Activated CD4-positive, alpha-beta memory T cell treated with anti-CD3 and anti-CD28 coated beads for 36 hours (primary cell): ENCODE data around the gene IRAK1. TPM values are rescaled to one million over a fixed set of nuclear protein-coding genes. Genes with fewer than 3 reads are reported as not detected.

Experiments used
- CTCF ChIA-PET: fragments of 350-600 bp; sonication (Branson Sonifier 250); formaldehyde crosslinking; loops from one replicate; lab custom pipeline; 2021; ENCODE audit warnings: antibody characterized with exemption, inconsistent platforms; lab: Charles Lee
- POLR2A ChIA-PET: fragments of 350-600 bp; sonication (Branson Sonifier 250); formaldehyde crosslinking; loops from one replicate; lab custom pipeline; 2021; ENCODE audit warnings: antibody characterized with exemption; lab: Charles Lee
- DNase-seq: peaks from one replicate; pipeline ENCODE4 v3.0.0-alpha.2; 2020
- H3K27ac Mint-ChIP-seq: one replicate; pipeline ENCODE4 v1.8.0; 2021; ENCODE audit warnings: mixed read lengths
- H3K27me3 Mint-ChIP-seq: one replicate; pipeline ENCODE4 v1.8.0; 2021; ENCODE audit warnings: mixed read lengths
- H3K36me3 Mint-ChIP-seq: one replicate; pipeline ENCODE4 v1.8.0; 2021; ENCODE audit warnings: mixed read lengths
- H3K4me1 Mint-ChIP-seq: one replicate; pipeline ENCODE4 v1.8.0; 2021; ENCODE audit warnings: low read depth, mixed read lengths
- H3K4me3 Mint-ChIP-seq: one replicate; pipeline ENCODE4 v1.8.0; 2021; ENCODE audit warnings: mild to moderate bottlenecking, mixed read lengths
- H3K9me3 Mint-ChIP-seq: one replicate; pipeline ENCODE4 v1.8.0; 2021; ENCODE audit warnings: mixed read lengths
- intact Hi-C: fragments of 100-400 bp; cut with micrococcal nuclease; formaldehyde crosslinking; loops from one replicate; pipeline ENCODE4 v1.15.1; 2023
- total RNA-seq, 2 experiments: library from RNA; stranded (reverse); gene quantifications; one replicate each; pipeline ENCODE4 v1.2.3, GENCODE V29; 2021

IRAK1 gene
- 100 to 1,000 TPM in 1 of 2 experiments, 10 to 100 TPM in 1; 99.6 to 106 TPM for total RNA-seq

DNA sequence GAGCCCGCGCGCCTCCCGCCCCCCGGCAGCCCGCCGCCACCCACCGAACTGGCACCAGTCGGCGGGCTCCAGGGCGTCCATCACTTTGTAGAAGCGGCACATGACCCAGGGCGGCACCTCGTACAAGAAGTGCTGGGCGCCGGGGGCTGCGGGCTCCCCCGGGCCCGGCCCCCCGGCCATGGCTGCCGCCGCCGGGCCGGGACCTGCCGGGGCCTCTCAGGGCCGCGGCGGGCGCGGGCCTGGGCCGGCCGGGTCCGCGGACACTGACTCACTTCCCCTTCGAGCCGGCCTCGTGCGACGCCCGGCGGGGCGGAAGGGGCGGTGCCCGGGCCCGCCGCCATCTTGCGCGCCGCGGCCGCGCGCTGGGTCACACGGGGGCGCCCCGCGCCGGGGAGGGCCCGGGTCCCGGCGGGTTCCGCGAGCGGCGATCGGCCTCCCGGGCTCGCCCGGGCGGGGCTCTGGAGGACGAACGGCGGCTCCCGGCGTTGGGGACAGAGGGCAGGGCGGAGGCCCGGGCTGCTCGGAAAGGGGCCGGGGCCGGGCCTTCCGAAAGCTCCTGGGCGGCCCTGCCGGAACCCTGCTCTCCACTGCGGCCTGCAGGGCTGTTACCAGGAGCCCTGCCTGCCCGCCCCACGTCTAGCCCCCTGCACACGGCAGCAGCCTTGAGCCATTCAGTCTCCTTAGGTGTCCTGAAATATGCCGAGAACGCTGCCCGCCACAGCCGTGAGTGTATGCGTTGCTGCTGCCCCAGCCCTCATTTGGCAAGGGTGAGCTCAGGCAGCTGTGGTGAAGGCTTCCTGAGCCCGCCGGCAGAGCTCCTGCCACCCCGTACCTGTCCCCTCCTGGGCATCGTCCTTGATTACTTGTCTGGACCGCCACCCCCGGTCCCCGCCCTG lies at the start of gene IRAK1:
Gene IRAK1, minus strand, starts transcription at position 270 of the 896 bp plus-strand sequence. Its CDS starts 90 bp downstream, at position 180.
- H3K4me3 Mint-ChIP-seq = peak within 1 kb of the TSS; percentile 89
- ChIA-PET CTCF (interaction anchor here (0.9 to 1.4 kb wide), 2 partner anchors 20 to 46 kb away, joined by 3 read pairs; no protein-coding TSS in a partner anchor), POLR2A (interaction anchor here (0.7 to 3.2 kb wide), 7 partner anchors 23 to 104 kb away, joined by 3 to 10 read pairs (median 3); partner anchors contain the start of gene ARHGAP4)
- H3K36me3 Mint-ChIP-seq = peaks cover 11% of the 10 kb centered on the region
- H3K4me1 Mint-ChIP-seq = peaks cover 20% of the 10 kb centered on the region
- no peaks in the 10 kb centered on the region for H3K27me3 Mint-ChIP-seq
- H3K9me3 Mint-ChIP-seq = no peaks in the 10 kb centered on the region
- peak; percentile 65 for DNase-seq
- intact Hi-C loops = loop anchor here (2.0 to 5.0 kb wide), 4 partner anchors 31 to 72 kb away; no protein-coding TSS in a partner anchor
- peak within 1 kb of the TSS; percentile 94 for H3K27ac Mint-ChIP-seq

DNA sequence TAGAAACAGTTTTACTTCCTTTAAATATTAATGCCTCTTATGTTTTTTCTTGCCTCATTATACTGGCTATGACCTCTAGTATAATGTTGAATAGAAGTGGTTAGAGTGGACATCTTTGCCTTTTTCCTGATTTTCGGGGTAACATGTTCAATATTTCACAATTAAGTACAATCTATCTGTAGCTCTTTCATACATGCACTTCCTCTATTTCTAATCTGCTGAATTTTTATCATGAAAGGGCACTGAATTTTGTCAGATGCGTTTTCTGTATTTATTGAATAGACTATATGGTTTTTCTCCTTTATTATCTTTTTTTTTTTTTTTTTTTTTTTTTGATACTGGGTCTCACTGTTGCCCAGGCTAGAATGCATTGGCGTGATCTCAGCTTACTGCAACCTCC lies 48.9 kb upstream of the IRAK1 start:
- H3K36me3 Mint-ChIP-seq = no peaks in the 10 kb centered on the region
- POLR2A ChIA-PET = no interaction called here
- DNase-seq = no peak
- no peak overlapping the region for H3K4me3 Mint-ChIP-seq
- H3K4me1 Mint-ChIP-seq = peaks cover 48% of the 10 kb centered on the region
- CTCF ChIA-PET = no interaction called here
- no peaks in the 10 kb centered on the region for H3K9me3 Mint-ChIP-seq
- no peak overlapping the region for H3K27ac Mint-ChIP-seq
- intact Hi-C loops = no loop called here
- no peaks in the 10 kb centered on the region for H3K27me3 Mint-ChIP-seq

DNA sequence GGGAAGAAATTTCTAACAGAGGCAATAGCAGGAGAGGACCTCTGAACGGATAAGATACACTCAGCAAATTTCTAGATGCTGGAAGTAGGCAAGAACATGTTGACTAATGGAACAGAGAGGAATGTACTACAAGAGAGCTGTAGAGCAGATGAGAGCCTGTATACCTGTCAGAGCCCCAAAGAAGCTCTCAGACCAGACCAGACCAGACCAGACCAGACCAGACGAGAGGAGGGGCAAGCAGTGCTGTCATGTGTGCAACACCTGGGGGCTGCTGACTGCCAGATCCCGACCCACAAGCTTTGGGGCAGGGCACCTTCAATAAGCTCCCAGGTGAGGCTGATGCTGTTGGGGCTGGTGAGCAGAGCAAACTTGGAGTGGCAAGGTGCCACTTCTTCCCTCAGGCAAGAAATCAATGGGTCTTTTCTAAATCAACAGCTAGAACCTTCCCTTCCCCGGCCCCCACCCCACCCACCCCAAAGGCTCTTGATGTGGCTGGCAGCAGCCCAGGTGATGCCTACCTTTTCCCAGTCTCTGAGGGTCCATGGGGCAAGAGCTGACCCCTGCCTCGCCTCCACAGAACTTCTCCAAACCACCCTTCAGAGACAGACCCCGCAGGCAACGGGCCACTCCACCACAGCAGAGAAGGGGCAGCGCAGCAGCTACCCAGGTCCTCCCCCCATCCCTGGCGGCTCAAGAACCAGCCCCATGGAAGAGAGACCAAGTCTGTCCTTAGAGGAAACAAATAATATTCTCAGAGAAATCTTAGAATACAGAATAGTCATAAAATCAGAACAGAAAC lies 45.1 kb upstream of the IRAK1 start:
- DNase-seq = no peak
- CTCF ChIA-PET = no interaction called here
- intact Hi-C loops = no loop called here
- Mint-ChIP-seq H3K4me3 (no peak overlapping the region), H3K9me3 (no peaks in the 10 kb centered on the region), H3K27ac (peak overlapping the region; percentile 47), H3K27me3 (no peaks in the 10 kb centered on the region), H3K4me1 (peaks cover 63% of the 10 kb centered on the region), H3K36me3 (peaks cover 3% of the 10 kb centered on the region)
- POLR2A ChIA-PET = no interaction called here

DNA sequence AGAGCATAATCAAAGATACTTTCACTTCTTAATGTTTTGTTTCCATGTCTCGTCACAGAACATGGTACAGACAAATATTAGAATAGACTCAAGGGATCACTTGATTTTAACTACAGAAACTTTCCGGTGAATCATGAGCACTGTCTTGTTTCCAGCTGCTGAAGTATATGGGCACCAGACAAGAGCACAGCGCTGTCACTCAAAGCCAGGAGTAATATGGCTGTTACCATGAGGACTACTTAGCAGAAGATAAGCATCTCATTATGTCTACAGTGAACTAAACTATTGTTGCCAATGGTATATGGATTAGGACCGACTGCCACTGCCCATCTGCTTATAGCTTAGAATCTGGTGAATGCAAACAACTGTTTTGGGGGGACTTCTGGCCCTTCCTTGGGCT lies 43.5 kb upstream of the IRAK1 start:
- Mint-ChIP-seq H3K27me3 (no peaks in the 10 kb centered on the region), H3K27ac (peak overlapping the region; percentile 45), H3K4me1 (peaks cover 73% of the 10 kb centered on the region), H3K36me3 (peaks cover 7% of the 10 kb centered on the region), H3K9me3 (no peaks in the 10 kb centered on the region), H3K4me3 (no peak overlapping the region)
- no peak for DNase-seq
- intact Hi-C loops = no loop called here
- CTCF ChIA-PET = interaction anchor here (0.8 kb wide), 1 partner anchor 29 kb away, joined by 3 read pairs; no protein-coding TSS in a partner anchor
- POLR2A ChIA-PET = no interaction called here

DNA sequence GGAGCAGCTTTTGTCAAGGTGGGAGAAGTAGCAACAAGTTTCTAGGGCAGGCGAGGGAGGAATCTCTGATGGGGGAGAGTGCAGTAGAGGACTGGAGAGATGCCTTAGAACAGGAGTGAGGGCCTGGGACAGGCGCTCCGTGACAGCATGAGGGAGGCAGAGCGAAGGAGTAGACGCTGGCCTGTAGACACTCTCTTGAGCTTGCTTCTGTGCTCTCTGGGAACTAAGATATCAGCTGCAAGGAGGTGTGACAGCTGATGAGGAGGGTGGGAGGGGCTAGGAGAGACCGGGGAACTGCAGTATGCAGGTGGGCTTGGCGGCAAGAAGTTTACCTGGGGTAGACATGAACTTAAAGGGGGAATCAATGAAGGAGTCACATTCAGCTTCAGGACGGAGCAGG lies 42.1 kb upstream of the IRAK1 start:
- peaks cover 78% of the 10 kb centered on the region for H3K4me1 Mint-ChIP-seq
- no peak overlapping the region for H3K4me3 Mint-ChIP-seq
- peaks cover 17% of the 10 kb centered on the region for H3K36me3 Mint-ChIP-seq
- no peaks in the 10 kb centered on the region for H3K27me3 Mint-ChIP-seq
- H3K9me3 Mint-ChIP-seq = no peaks in the 10 kb centered on the region
- ChIA-PET CTCF (interaction anchor here (0.8 to 1.1 kb wide), 3 partner anchors 11 to 247 kb away, joined by 3 to 4 read pairs (median 3); no protein-coding TSS in a partner anchor), POLR2A (no interaction called here)
- DNase-seq = no peak
- peak overlapping the region; percentile 78 for H3K27ac Mint-ChIP-seq
- intact Hi-C loops = no loop called here

DNA sequence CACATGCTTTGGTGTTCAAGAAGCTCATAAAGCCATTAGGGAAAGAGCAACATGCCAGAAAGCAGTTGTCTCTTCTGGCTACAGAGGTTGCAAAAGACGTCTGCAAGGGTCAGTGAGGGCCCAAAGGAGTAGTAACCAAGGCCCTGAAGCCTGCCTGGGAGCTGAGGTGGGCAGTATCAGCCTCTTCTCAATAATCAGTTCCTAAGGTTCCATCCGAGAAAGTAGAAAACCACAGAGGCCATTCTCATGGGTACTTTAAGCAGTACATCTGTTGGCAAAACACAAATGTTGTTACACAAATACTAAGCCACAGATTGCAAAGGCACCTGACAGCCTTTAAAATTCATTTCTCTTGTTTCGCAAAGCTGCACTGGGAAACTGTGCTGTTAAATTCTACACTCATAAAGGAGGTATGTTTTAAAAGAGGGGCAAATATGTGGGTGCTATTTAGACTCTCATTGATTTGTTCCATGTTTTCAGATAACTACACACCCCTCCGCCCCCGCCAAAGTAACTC lies 40.1 kb upstream of the IRAK1 start:
- ChIA-PET POLR2A (no interaction called here), CTCF (no interaction called here)
- intact Hi-C loops = loop anchor here (5.0 kb wide), 1 partner anchor 38 kb away; the partner anchor contains the start of gene MECP2
- H3K4me1 Mint-ChIP-seq = peaks cover 79% of the 10 kb centered on the region
- H3K27me3 Mint-ChIP-seq = no peaks in the 10 kb centered on the region
- DNase-seq = no peak
- peak overlapping the region; percentile 76 for H3K27ac Mint-ChIP-seq
- no peaks in the 10 kb centered on the region for H3K9me3 Mint-ChIP-seq
- H3K4me3 Mint-ChIP-seq = no peak overlapping the region
- peaks cover 21% of the 10 kb centered on the region for H3K36me3 Mint-ChIP-seq

DNA sequence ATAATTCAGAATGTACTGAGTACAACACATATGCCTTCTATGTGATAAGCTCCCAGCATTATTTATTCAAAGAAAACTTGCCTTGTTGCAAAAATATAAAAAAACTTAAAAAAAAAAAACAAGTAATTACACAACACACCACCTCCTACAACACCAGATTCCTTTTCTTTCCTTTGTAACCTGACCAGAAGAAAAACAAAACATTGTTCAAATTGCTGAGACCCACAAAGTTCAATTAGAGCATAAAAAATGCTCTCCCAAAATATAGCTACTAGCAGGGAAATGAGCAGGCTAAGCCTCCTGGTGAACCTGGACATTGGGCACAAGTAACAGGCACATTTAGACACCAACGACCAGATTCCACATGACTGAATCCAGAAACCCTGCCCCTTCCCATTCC lies 39.5 kb upstream of the IRAK1 start:
- H3K27me3 Mint-ChIP-seq = no peaks in the 10 kb centered on the region

DNA sequence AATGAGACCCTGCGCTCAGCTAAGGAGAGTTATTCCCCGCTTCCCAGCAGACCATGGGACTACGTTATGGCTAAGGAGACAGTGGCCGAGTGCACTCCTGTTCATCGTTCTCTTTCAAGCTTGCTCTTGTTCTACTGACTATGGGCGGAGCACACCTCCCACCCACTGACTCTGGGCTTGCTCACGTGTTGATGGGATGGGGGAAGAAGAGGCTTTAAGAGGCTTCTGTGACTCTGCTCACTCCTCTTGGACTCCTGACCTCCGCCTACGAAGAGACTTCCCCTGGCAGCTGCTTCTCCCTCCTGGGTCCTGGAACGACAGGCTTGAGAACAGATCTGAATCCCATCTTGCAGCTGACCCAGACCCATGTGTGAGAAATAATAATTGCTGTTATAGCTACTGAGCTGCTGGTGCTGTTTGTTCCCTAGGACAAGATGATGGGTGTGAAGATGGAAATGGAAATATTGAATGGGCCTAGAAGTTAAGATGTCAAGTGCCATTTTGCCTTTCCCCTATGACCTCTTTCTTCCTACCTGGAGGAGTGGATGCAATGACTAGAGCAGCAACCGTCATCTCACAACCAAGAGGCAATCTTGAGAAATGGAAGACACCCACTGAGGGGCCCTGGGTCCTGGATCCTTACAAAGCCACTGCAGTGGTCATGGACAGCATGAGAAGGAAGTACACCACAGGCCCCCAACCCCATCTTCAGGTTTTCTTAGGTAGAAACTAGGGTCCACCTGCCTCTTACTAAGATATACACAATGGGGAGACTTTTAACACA lies 38.7 kb upstream of the IRAK1 start:
- H3K27ac Mint-ChIP-seq = peak overlapping the region; percentile 76
- POLR2A ChIA-PET = no interaction called here

More for the DNA sequence above, 39.5 kb upstream of the IRAK1 start:
- DNase-seq = no peak
- ChIA-PET POLR2A (no interaction called here), CTCF (no interaction called here)
- intact Hi-C loops = loop anchor here (5.0 kb wide), 1 partner anchor 38 kb away; the partner anchor contains the start of gene MECP2
- Mint-ChIP-seq H3K4me1 (peaks cover 74% of the 10 kb centered on the region), H3K9me3 (no peaks in the 10 kb centered on the region), H3K4me3 (no peak overlapping the region), H3K27ac (peak overlapping the region; percentile 76), H3K36me3 (peaks cover 21% of the 10 kb centered on the region)

DNA sequence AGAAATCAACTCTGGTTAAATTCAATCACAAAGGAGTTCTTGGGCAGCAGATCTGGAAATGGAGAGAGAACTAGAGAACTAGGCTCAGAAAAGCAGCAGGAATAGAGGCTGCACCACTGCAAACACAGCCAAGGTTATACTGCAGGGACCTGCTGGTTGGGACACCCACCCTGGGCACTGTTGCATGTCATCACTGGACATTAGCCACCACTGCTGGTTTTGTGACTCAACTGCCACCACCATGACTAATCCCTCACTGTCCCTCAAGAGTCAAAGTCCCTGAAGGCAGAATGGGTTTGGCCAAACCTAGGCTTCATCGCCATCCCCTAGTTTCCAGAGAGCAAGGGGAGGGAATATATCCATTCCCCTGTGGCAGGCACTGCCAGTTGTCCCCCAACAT lies 38.1 kb upstream of the IRAK1 start:
- Mint-ChIP-seq H3K27me3 (no peaks in the 10 kb centered on the region), H3K27ac (peak overlapping the region; percentile 76), H3K36me3 (peaks cover 21% of the 10 kb centered on the region), H3K4me3 (no peak overlapping the region), H3K9me3 (no peaks in the 10 kb centered on the region), H3K4me1 (peaks cover 63% of the 10 kb centered on the region)
- DNase-seq = no peak
- POLR2A ChIA-PET = interaction anchor here (1.0 kb wide), 1 partner anchor 16 kb away, joined by 3 read pairs; no protein-coding TSS in a partner anchor
- intact Hi-C loops = loop anchor here (5.0 kb wide), 1 partner anchor 40 kb away; the partner anchor contains the start of gene MECP2
- CTCF ChIA-PET = interaction anchor here (2.4 kb wide), 1 partner anchor 44 kb away, joined by 8 read pairs; no protein-coding TSS in a partner anchor

More for the DNA sequence above, 38.7 kb upstream of the IRAK1 start:
- Mint-ChIP-seq H3K4me1 (peaks cover 67% of the 10 kb centered on the region), H3K36me3 (peaks cover 21% of the 10 kb centered on the region), H3K9me3 (no peaks in the 10 kb centered on the region), H3K4me3 (no peak overlapping the region), H3K27me3 (no peaks in the 10 kb centered on the region)
- intact Hi-C loops = loop anchor here (5.0 kb wide), 1 partner anchor 39 kb away; the partner anchor contains the start of gene MECP2
- CTCF ChIA-PET = interaction anchor here (2.4 kb wide), 1 partner anchor 44 kb away, joined by 8 read pairs; no protein-coding TSS in a partner anchor
- peak; percentile 36 for DNase-seq

DNA sequence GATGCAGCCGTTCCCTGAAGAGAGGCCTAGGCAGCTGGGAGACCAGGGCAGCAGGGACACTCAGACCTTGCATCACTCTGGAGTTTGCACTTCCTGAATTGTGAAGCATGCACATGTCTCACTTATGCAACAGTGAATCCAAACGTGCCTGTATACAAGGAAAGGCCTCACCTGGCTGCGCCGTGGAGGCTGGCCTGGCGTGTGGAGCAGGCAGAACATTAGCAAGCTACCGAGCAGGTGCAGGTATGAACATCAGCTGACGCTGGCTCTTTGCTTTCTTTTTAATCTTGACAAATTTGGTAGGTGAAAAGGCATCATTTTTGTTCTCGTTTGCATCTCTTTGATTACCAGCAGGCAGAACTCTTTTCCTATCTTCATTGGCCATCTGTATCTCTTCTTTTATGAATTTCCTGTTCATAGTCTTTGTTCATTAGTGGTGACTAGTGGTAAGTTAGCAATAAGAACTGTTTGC lies 37.1 kb upstream of the IRAK1 start:
- H3K4me1 Mint-ChIP-seq = peaks cover 61% of the 10 kb centered on the region
- no peaks in the 10 kb centered on the region for H3K9me3 Mint-ChIP-seq
- H3K4me3 Mint-ChIP-seq = peak overlapping the region; percentile 13
- intact Hi-C loops = loop anchor here (5.0 kb wide), 1 partner anchor 40 kb away; the partner anchor contains the start of gene MECP2
- H3K27me3 Mint-ChIP-seq = no peaks in the 10 kb centered on the region
- ChIA-PET POLR2A (interaction anchor here (1.0 kb wide), 1 partner anchor 15 kb away, joined by 3 read pairs; no protein-coding TSS in a partner anchor), CTCF (interaction anchor here (1.6 to 2.4 kb wide), 2 partner anchors 36 to 43 kb away, joined by 4 to 8 read pairs; no protein-coding TSS in a partner anchor)
- no peak for DNase-seq
- peak overlapping the region; percentile 76 for H3K27ac Mint-ChIP-seq
- H3K36me3 Mint-ChIP-seq = peaks cover 20% of the 10 kb centered on the region
